IMR-90 (cell line): ENCODE results near the gene CIZ1. TPM values are rescaled to one million over a fixed set of nuclear protein-coding genes. Genes with fewer than 3 reads are reported as not detected.
A peak's percentile ranks its signal among the peaks of the same experiment; 100 is the strongest.

Experiments
- ATAC-seq: fragments of 200-7000 bp; cut with Tn5 transposase; 2 replicates; pipeline ENCODE4 v1.9.1; 2020; ENCODE audit warnings: low read depth, mild to moderate bottlenecking, moderate library complexity
- BruUV-seq: library from RNA; stranded (reverse); fragments of 400-500 nt; replicated peaks from 2 replicates; lab custom pipeline; 2021; lab: Mats Ljungman, UMichigan
- CTCF ChIA-PET: fragments of 300-600 bp; formaldehyde crosslinking; extraction: SDS; loops from one replicate; lab custom pipeline; 2021; ENCODE audit warnings: antibody characterized with exemption; lab: Yijun Ruan, JAX
- POLR2A ChIA-PET: fragments of 300-600 bp; sonication (Branson Sonifier 250); formaldehyde crosslinking; loops from one replicate; lab custom pipeline; 2022; ENCODE audit warnings: antibody characterized with exemption; ENCODE audit not compliant: unreplicated experiment; lab: Charles Lee
- DNase-seq: peaks from one replicate; pipeline ENCODE4 v3.0.0; 2013
- H2AFZ ChIP-seq: replicated peaks from 2 replicates; pipeline ENCODE3; 2013; ENCODE audit warnings: low read length, mild to moderate bottlenecking; ENCODE audit not compliant: poor library complexity
- H2AK5ac ChIP-seq: 2 replicates; pipeline ENCODE4 v1.6.1; 2013; ENCODE audit warnings: low read depth, low read length, inconsistent platforms
- H2AK9ac ChIP-seq: replicated peaks from 2 replicates; pipeline ENCODE3; 2013; ENCODE audit warnings: mild to moderate bottlenecking, low read depth, low read length, moderate library complexity; ENCODE audit not compliant: poor library complexity
- H2BK120ac ChIP-seq: 2 replicates; pipeline ENCODE4 v1.6.1; 2013; ENCODE audit warnings: low read depth, low read length, inconsistent platforms
- H2BK15ac ChIP-seq: 3 replicates; pipeline ENCODE4 v1.6.1; 2013; ENCODE audit warnings: low read depth, low read length, inconsistent platforms
- H2BK20ac ChIP-seq: 2 replicates; pipeline ENCODE4 v1.6.1; 2013; ENCODE audit warnings: low read depth, mild to moderate bottlenecking, inconsistent platforms, low read length, moderate library complexity
- H2BK5ac ChIP-seq: 2 replicates; pipeline ENCODE4 v1.6.1; 2013; ENCODE audit warnings: mild to moderate bottlenecking, low read depth, low read length, inconsistent platforms; ENCODE audit not compliant: poor library complexity, severe bottlenecking
- H3K14ac ChIP-seq: replicated peaks from 2 replicates; pipeline ENCODE4 v1.6.1; 2013; ENCODE audit warnings: low read depth, low read length, inconsistent platforms
- H3K18ac ChIP-seq: 2 replicates; pipeline ENCODE4 v1.6.1; 2013; ENCODE audit warnings: low read depth, low read length, control low read depth
- H3K23ac ChIP-seq: 2 replicates; pipeline ENCODE4 v1.6.1; 2013; ENCODE audit warnings: low read depth, low read length, inconsistent platforms
- H3K27ac ChIP-seq: 2 replicates; pipeline ENCODE4 v1.5.1; 2013; ENCODE audit warnings: mild to moderate bottlenecking, control low read depth, low read length; ENCODE audit not compliant: insufficient read depth
- H3K27me3 ChIP-seq: 2 replicates; pipeline ENCODE4 v1.6.1; 2013; ENCODE audit warnings: low read length; ENCODE audit not compliant: control insufficient read depth, insufficient read depth
- H3K36me3 ChIP-seq: 2 replicates; pipeline ENCODE4 v1.6.1; 2013; ENCODE audit warnings: low read length, mixed read lengths; ENCODE audit not compliant: control insufficient read depth, insufficient read depth
- H3K4ac ChIP-seq: 2 replicates; pipeline ENCODE4 v1.6.1; 2013; ENCODE audit warnings: low read depth, low read length, inconsistent platforms
- H3K4me1 ChIP-seq: 2 replicates; pipeline ENCODE4 v1.6.1; 2013; ENCODE audit warnings: low read length, mixed read lengths; ENCODE audit not compliant: control insufficient read depth, insufficient read depth
- H3K4me2 ChIP-seq: 2 replicates; pipeline ENCODE4 v1.6.1; 2013; ENCODE audit warnings: low read depth, mild to moderate bottlenecking, control low read depth, low read length, moderate library complexity
- H3K4me3 ChIP-seq: 2 replicates; pipeline ENCODE4 v1.5.1; 2013; ENCODE audit warnings: low read depth, mild to moderate bottlenecking, control low read depth, low read length, moderate library complexity; ENCODE audit not compliant: insufficient read depth
- H3K56ac ChIP-seq: 2 replicates; pipeline ENCODE4 v1.6.1; 2013; ENCODE audit warnings: low read length, inconsistent platforms; ENCODE audit not compliant: insufficient read depth; ENCODE audit errors: extremely low read depth
- H3K79me1 ChIP-seq, 2 experiments: 2 replicates each; pipeline ENCODE4 v1.6.1; 2013; ENCODE audit warnings: low read length in 2 of 2, inconsistent platforms in 1 of 2, low read depth in 1 of 2
- H3K9ac ChIP-seq: 2 replicates; pipeline ENCODE4 v1.6.1; 2013; ENCODE audit warnings: low read depth, low read length, control low read depth
- H3K9me1 ChIP-seq: 2 replicates; pipeline ENCODE4 v1.6.1; 2013; ENCODE audit warnings: low read length, inconsistent platforms; ENCODE audit not compliant: insufficient read depth
- H3K9me3 ChIP-seq: 2 replicates; pipeline ENCODE4 v1.6.1; 2013; ENCODE audit warnings: low read length; ENCODE audit not compliant: control insufficient read depth, insufficient read depth
- H4K20me1 ChIP-seq: 2 replicates; pipeline ENCODE4 v1.6.1; 2013; ENCODE audit warnings: low read length, inconsistent platforms; ENCODE audit not compliant: insufficient read depth
- H4K5ac ChIP-seq: 2 replicates; pipeline ENCODE4 v1.6.1; 2013; ENCODE audit warnings: mild to moderate bottlenecking, low read depth, low read length, control low read depth
- H4K8ac ChIP-seq, 2 experiments: 2 replicates each; pipeline ENCODE4 v1.6.1; 2013; ENCODE audit warnings: low read depth in 2 of 2, low read length in 2 of 2, control low read depth in 1 of 2, inconsistent platforms in 1 of 2
- H4K91ac ChIP-seq: 2 replicates; pipeline ENCODE4 v1.6.1; 2013; ENCODE audit warnings: low read depth, low read length, inconsistent platforms; ENCODE audit not compliant: insufficient read depth
- CEBPB ChIP-seq: IDR thresholded peaks from 2 replicates; pipeline ENCODE4 v1.6.1; 2012; ENCODE audit warnings: low read depth, low read length, improper control_type of control experiment
- CHD1 ChIP-seq: IDR thresholded peaks from 2 replicates; pipeline ENCODE4 v1.6.1; 2012; ENCODE audit warnings: low read depth, low read length, improper control_type of control experiment
- MAFK ChIP-seq: IDR thresholded peaks from 2 replicates; pipeline ENCODE4 v1.6.1; 2012; ENCODE audit warnings: low read depth, low read length, improper control_type of control experiment
- MAZ ChIP-seq: IDR thresholded peaks from 2 replicates; pipeline ENCODE4 v1.6.1; 2012; ENCODE audit warnings: low read depth, mild to moderate bottlenecking, low read length, improper control_type of control experiment, moderate library complexity, borderline replicate concordance
- MXI1 ChIP-seq: IDR thresholded peaks from 2 replicates; pipeline ENCODE4 v1.6.1; 2012; ENCODE audit warnings: low read depth, mild to moderate bottlenecking, low read length, moderate library complexity, borderline replicate concordance
- NFE2L2 ChIP-seq: fragments of 150-350 bp; IDR thresholded peaks from 2 replicates; pipeline ENCODE4 v1.6.1; 2016; ENCODE audit warnings: low read depth, mild to moderate bottlenecking, low read length
- POLR2A ChIP-seq: IDR thresholded peaks from 2 replicates; pipeline ENCODE4 v1.6.1; 2012; ENCODE audit warnings: mild to moderate bottlenecking, low read depth, low read length
- RAD21 ChIP-seq: IDR thresholded peaks from 2 replicates; pipeline ENCODE4 v1.6.1; 2012; ENCODE audit warnings: low read length, improper control_type of control experiment
- RFX5 ChIP-seq: IDR thresholded peaks from 2 replicates; pipeline ENCODE4 v1.8.0; 2012; ENCODE audit warnings: low read depth, mild to moderate bottlenecking, low read length, moderate library complexity
- SMC3 ChIP-seq: fragments of 150-350 bp; IDR thresholded peaks from 2 replicates; pipeline ENCODE4 v1.6.1; 2016; ENCODE audit warnings: low read depth, mild to moderate bottlenecking, antibody characterized with exemption, low read length, moderate library complexity
- WGBS, 2 experiments: methylation state at CpG; one replicate each; pipeline versions ENCODE4 v1.1.5 to v1.1.7; 2013; ENCODE audit warnings: missing lambda C conversion rate in 2 of 2; ENCODE audit not compliant: insufficient read length in 1 of 2; ENCODE audit errors: extremely low coverage in 2 of 2; 5-methylcytosine and 5-hydroxymethylcytosine counted together
- dilution Hi-C: fragments of 300-500 bp; cut with HindIII; formaldehyde crosslinking; loops from one replicate; pipeline ENCODE4 v1.14.3; 2018; ENCODE audit warnings: low sequenced_read_pairs; ENCODE audit not compliant: unreplicated experiment
- in situ Hi-C: fragments of 300-500 bp; cut with MboI; formaldehyde crosslinking; loops from 3 replicates; pipeline ENCODE4 v1.14.3; 2019; ENCODE audit warnings: low sequenced_read_pairs, inconsistent platforms, mixed read lengths
- intact Hi-C: fragments of 100-400 bp; cut with micrococcal nuclease; formaldehyde crosslinking; loops from 2 replicates; pipeline ENCODE4 v1.10.0; 2022
- polyA plus RNA-seq, 3 experiments: library from polyadenylated mRNA; depleted of rRNA; stranded (reverse); fragments of >200 nt; gene quantifications; 2 replicates each; pipeline ENCODE4 v1.2.3, GENCODE V29; 2012; ENCODE audit warnings: low replicate concordance in 1 of 3
- total RNA-seq: library from RNA; depleted of rRNA; stranded (reverse); fragments of >200 nt; gene quantifications from 2 replicates; pipeline ENCODE4 v1.2.3, GENCODE V29; 2012
- TF ChIP-seq, protein P1 (sequence below): conservative IDR thresholded peaks from 2 replicates; pipeline ENCODE4 v1.5.1; 2012; ENCODE audit warnings: mild to moderate bottlenecking, low read depth, low read length, improper control_type of control experiment
- TF ChIP-seq, protein P2 (sequence below): fragments of 150-350 bp; IDR thresholded peaks from 2 replicates; pipeline ENCODE4 v1.6.1; 2016; ENCODE audit warnings: low read depth, mild to moderate bottlenecking, low read length, moderate library complexity, borderline replicate concordance
- TF ChIP-seq, protein P3 (sequence below): fragments of 150-350 bp; IDR thresholded peaks from 2 replicates; pipeline ENCODE4 v1.6.1; 2017; ENCODE audit warnings: mild to moderate bottlenecking, antibody characterized with exemption, low read length, low read depth

The CIZ1 gene
- total and polyA plus RNA-seq, 2 of the 4 experiments (the other 2 are of a cell fraction), result 13.8 to 51.9 TPM

DNA sequence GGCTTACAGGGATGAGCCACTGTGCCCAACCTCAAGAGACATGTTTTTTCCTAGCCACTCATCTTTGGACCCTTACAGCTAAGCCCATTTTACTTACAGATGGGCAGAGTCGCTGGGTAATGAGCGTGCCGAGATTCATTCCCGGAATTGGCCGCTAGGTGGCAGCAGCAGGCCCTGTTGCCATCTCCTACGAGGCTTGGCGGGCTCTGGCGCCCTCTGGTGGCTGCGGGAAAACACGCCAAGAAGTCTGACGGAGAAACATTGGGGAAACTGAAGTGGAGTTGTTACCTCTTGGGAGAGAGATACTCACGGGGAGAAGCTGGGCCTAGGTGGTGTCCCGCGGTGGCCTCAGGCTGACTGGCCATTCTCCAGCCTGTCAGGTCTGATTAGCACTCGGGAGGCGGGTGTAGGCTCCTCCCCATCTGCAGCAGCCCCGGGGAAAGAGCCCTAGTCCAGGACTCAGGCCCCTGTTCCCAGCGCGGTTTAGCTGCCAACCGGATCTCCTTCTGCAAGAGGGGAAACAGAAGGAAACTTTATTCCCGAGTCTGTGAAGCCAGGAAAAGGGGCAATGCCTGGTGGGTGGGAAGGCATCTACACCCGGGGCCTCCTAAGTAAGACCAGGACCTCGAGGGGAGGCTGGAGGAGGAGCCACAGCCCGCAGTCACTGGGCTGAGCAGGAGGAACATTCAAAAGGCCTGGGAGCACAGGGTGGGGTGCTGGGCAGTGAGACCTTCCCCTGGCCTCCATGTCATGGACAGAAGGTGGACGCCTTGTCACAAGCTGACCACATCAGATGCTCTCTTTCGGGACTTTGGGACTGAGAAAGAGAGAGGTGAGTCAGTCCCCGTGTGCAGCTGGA, 73.5 kb downstream of the CIZ1 start:
- in situ Hi-C loops, result no loop called here
- Histone ChIP-seq H3K9me1 (no peaks in the 10 kb centered on the region), H3K36me3 (peaks cover 27% of the 10 kb centered on the region; the same call in 1 of the 2 replicates), H4K20me1 (no peaks in the 10 kb centered on the region), H4K8ac (peak overlapping the region in 1 of 2 experiments; percentile 67; a peak in 1 of 4 replicates), H3K18ac (no peak overlapping the region), H3K79me1 (no peaks in the 10 kb centered on the region), H3K9me3 (no peaks in the 10 kb centered on the region), H2AK9ac (peak overlapping the region; percentile 78), H3K9ac (no peak overlapping the region), H2AK5ac (no peak overlapping the region), H3K56ac (no peak overlapping the region), H3K27me3 (no peaks in the 10 kb centered on the region), H3K23ac (peak overlapping the region; percentile 48; the same call in 1 of the 2 replicates), H2BK120ac (no peak overlapping the region), H3K4me2 (no peak overlapping the region), H3K27ac (no peak overlapping the region), H3K4me1 (no peaks in the 10 kb centered on the region), H2BK20ac (no peak overlapping the region), H3K14ac (no peak overlapping the region), H4K5ac (no peak overlapping the region), H4K91ac (no peak overlapping the region), H3K4ac (no peak overlapping the region), H2BK15ac (no peak overlapping the region), H3K4me3 (no peak overlapping the region), H2BK5ac (no peak overlapping the region), H2AFZ (peak overlapping the region; percentile 96)
- dilution Hi-C loops, result no loop called here
- intact Hi-C loops, result loop anchor here (1.0 to 5.0 kb wide), 2 partner anchors 175 to 376 kb away; no protein-coding TSS in a partner anchor
- DNase-seq (peak; percentile 80), ATAC-seq (peak; percentile 89)
- no TSS peak for BruUV-seq
- ChIA-PET CTCF (interaction anchor here (0.6 to 2.0 kb wide), 17 partner anchors 9 to 606 kb away, joined by 3 to 16 read pairs (median 3); partner anchors contain the start of genes DPM2 and PTGES2), POLR2A (interaction anchor here (0.7 kb wide), 1 partner anchor 40 kb away, joined by 7 read pairs; no protein-coding TSS in a partner anchor)
- TF ChIP-seq CEBPB, result no peak
- no peak; the same call in 1 of the 2 replicates for TF ChIP-seq MAFK
- TF ChIP-seq CHD1, result no peak
- TF ChIP-seq RAD21, result peak; percentile 98
- TF ChIP-seq, protein P1, sequence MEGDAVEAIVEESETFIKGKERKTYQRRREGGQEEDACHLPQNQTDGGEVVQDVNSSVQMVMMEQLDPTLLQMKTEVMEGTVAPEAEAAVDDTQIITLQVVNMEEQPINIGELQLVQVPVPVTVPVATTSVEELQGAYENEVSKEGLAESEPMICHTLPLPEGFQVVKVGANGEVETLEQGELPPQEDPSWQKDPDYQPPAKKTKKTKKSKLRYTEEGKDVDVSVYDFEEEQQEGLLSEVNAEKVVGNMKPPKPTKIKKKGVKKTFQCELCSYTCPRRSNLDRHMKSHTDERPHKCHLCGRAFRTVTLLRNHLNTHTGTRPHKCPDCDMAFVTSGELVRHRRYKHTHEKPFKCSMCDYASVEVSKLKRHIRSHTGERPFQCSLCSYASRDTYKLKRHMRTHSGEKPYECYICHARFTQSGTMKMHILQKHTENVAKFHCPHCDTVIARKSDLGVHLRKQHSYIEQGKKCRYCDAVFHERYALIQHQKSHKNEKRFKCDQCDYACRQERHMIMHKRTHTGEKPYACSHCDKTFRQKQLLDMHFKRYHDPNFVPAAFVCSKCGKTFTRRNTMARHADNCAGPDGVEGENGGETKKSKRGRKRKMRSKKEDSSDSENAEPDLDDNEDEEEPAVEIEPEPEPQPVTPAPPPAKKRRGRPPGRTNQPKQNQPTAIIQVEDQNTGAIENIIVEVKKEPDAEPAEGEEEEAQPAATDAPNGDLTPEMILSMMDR, result peak; percentile 100; the same call in 1 of the 2 replicates
- TF ChIP-seq, protein P2, sequence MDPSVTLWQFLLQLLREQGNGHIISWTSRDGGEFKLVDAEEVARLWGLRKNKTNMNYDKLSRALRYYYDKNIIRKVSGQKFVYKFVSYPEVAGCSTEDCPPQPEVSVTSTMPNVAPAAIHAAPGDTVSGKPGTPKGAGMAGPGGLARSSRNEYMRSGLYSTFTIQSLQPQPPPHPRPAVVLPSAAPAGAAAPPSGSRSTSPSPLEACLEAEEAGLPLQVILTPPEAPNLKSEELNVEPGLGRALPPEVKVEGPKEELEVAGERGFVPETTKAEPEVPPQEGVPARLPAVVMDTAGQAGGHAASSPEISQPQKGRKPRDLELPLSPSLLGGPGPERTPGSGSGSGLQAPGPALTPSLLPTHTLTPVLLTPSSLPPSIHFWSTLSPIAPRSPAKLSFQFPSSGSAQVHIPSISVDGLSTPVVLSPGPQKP, result no peak
- no peak for TF ChIP-seq MXI1
- TF ChIP-seq NFE2L2, result no peak
- TF ChIP-seq SMC3, result peak; percentile 99
- TF ChIP-seq, protein P3, sequence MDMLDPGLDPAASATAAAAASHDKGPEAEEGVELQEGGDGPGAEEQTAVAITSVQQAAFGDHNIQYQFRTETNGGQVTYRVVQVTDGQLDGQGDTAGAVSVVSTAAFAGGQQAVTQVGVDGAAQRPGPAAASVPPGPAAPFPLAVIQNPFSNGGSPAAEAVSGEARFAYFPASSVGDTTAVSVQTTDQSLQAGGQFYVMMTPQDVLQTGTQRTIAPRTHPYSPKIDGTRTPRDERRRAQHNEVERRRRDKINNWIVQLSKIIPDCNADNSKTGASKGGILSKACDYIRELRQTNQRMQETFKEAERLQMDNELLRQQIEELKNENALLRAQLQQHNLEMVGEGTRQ, result no peak
- no peak for TF ChIP-seq RFX5
- peak; percentile 50; the same call in 1 of the 2 replicates for TF ChIP-seq POLR2A
- peak; percentile 63 for TF ChIP-seq MAZ
- WGBS, 2 experiments, result 17% methylated on average over 9 of the region's 27 CpGs; no CpG with 5 or more reads in 1 of the 2 experiments
